Dedifferentiated amniotic fluid mesenchymal stem cell (primary cell): Measurements from ENCODE around the gene LRRC8E.
"Not testable (repeated sequence)": the region's sequence is repeated elsewhere in the genome, so short reads cannot be mapped to it uniquely, and the experiment has no call there.

ENCODE experiments used
- DNase-seq: peaks from one replicate; pipeline ENCODE4 v3.0.0-alpha.2; 2016; ENCODE audit errors: extremely low spot score

The LRRC8E gene

DNA sequence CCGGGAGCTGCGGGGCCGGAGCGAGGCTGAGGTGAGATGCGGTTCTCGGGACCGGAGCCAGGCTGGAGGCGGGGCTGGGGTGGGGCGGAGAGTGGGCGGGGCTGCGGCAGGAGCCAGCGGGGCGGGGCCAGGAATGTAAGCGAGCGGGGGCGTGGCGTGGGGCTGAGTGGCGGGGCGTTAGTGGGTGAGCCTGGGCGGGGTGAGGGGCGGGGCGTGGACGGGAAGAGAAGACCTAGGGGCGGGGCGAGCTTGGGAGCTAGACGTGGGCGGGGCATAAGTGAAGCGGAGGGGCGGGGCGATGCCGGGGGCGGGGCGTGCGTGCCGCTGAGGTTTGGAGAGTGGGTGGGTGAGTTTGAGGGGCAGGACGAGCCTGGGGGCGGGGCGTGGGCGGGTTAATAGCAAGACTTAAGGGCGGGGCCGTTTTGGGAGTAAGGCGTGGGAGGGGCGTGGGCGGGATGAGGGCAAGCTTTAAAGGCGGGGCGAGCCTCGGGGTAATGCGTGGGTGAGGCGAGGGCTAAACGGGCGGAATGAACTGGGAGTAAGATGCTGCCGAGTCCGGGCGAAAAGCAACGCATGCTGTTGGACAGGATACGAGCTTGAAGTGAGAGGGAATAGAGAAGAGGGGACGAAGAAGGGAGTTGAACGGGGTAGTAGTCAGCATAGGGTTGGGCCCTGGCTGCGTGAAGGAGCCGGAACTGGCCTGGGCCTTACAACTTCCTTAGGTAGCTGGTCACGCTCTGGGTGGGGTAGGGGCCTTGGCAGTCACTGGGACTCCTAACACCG lies 32.4 kb downstream of the LRRC8E start:
- DNase-seq = peak; percentile 97

DNA sequence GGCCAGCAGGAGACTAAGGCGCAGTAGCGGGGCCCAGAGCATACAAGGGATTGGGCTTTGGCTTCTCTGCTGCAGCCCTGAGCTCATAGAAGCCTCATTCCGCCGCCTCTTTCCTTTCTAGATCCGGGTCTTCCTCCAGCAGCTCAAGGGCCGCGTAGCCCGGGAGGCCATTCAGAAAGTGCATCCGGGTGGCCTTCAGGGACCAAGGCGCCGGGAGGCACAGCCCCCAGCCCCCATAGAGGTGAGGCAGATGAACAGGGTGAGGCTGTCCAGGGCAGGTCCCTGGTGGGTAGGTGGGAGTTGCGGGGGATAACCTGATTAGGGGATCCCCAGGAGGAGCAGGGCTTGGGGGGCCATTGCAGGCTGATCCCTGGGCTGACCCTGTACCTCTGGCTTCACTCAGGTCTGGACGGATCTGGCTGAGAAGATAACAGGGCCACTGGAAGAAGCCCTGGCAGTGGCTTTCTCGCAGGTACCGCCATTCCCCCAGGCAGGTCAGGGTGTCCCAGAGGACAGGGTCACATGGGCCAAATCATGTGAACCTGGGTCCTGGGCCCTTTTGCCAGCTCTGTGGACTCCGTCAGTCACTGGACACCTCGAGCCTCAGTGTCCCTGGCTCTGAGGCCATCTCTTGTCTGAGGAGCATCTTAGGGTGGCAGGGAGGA lies 33.1 kb downstream of the LRRC8E start:
- no peak for DNase-seq

DNA sequence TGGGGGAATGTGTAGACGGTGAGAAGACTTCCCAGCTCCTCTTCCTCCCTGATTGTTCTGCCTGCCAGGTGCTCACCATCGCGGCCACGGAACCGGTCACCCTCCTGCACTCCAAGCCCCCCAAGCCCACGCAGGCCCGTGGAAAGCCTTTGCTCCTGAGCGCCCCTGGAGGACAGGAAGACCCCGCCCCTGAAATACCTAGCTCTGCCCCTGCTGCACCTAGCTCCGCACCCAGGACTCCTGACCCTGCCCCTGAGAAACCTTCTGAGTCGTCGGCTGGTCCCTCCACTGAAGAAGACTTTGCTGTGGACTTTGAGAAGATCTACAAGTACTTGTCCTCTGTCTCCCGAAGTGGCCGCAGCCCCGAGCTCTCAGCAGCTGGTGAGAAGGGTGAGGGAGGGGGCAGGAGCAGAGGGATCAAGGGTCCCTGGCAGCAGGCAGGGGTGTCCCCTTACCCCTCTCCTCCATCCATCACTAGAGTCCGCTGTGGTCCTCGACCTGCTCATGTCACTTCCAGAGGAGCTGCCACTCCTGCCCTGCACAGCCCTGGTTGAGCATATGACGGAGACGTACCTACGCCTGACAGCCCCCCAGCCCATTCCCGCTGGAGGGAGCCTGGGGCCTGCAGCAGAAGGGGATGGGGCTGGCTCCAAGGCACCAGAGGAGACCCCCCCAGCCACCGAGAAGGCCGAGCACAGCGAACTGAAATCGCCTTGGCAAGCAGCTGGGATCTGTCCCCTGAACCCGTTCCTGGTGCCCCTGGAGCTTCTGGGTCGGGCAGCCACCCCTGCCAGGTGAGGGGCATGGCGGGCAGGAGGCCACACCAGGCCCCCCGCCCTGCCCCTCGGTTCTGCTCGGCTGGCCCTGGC lies 33.9 kb downstream of the LRRC8E start:
- no peak for DNase-seq

DNA sequence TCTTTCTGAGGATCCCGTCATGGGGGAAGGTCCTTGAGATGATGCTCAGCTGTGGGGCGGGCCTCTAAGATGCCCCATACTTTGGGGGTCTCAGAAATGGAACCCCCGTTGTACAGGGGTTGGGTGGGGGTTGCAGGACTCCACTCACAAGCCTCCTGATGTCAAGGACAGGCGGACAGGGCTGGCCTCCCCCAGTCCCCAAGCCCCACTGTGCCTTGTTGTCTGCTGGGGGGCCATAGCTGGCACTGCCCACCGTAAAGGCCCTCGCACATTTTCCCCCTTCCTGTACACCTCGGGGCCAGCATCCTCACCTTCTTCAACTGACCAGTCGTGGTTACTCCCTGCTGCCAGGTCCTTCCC lies 34.5 kb downstream of the LRRC8E start:
- DNase-seq = no peak

DNA sequence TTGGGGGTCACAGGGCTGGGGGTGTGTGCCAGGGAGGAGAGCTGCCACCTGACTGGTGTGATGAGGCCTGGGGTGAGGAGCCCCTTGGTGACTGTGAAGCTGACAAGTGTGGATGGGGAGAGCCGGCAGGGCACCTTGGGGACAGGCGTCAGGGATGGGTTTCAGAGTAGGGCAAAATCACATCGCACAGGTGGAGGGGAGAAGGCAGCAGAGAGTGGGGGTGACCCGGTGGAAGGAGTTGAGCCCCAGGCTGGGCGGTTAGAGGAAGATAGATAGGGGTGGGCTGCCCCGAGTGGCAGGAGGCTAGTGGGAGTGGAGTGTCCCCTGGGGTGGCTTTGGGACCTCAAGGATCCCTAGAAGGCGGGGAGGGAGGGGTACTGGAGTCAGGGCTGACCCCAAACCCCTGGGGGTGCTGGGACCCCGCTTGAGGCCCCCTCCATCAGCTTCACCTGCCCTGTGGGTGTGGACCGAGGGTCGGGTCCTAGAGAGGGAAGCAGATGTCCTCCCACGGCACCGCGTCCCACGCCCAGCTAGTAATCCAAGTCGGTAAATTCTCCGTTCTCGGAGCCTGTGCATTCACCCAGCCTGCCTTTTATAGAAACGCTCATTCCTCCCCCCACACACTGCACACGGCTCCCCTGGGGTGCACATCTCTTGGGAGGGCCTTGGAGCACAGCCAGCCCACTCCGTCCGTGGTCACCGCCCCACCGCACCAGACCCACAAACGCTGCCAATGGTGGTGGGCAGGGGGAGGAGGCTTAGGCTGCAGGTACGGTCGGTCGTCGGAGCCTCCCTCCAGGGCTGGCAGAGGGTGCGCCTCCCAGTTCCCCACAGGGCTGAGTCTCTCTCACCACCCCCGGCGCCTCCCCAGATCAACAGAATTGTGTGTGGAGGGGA lies 35.2 kb downstream of the LRRC8E start:
- no peak for DNase-seq

DNA sequence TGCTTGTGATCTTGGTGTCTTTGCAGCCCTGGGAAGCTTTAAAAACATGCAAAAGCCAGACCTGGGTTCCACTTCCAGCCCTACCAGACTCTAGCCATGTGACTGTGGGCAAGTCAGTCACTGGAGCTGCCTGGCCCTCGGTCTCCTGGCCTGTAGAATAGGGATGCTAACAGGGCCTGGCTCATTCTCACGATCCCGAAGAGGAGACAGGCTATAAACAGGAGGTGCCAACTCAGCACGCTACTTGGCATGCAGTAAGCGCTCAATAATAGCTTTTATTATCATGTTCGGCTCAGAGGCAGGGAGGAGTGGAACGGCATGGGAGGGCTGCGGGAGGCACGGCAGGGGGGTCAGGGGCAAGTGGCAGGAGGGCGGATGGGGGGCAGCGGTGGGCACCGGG lies 35.9 kb downstream of the LRRC8E start:
- DNase-seq = no peak

DNA sequence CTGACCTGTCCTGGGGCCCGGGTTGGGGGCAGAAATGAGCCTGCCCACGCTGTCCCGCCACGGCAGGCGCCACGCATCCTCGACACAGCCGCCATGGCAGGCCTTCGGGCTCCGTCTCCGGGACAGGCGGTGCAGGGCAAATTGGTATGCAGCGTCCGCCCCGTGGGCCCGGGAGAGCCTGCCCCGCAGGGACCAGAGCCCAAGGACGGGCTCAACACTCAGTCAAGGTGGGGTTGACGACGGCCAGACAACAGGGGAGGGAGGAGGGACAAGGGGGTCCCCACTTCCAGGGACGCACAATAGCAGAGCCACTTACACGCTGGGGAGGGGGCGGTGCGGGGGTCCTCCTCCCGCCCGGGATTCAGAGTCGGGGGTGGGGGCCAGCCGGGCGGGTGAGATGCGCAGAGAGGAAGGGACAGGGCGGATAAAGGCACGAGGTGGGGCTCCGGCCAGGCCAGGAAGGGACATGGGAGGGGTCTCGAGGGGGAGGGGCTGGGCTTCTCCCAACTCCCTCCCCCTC lies 36.4 kb downstream of the LRRC8E start:
- DNase-seq = no peak

DNA sequence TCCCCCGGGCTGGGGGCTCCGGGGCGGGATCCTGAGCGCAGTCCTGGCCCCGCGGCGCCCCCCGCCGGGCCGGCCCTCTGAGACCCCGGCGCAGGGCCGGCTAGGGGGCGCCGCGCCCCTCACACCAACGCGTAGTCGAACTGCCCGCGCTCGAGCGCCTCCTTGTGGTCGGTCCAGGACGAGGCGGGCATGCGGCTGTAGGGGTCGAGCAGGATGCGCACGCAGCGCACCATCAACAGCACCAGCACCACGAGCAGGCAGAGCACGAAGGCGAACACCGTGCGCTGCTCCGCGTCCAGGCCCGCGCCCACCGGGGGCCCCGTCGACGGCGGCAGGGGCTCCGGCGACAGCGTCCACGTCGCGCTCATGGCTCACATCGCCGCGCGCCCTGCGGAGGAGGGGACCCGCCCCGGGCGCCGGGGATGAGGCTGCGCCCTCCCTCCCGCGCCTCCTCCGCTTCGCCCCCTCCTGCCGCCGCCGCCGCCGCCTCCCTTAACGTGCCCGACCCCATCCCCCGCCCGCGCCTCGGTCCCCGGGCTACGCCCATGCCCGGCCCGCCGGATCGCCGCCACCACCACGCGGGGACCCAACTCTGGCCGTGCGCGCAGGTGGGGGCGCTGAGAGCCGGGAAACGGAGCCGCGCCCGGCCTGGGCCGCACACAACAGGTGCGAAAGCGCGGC lies 37.0 kb downstream of the LRRC8E start:
- no peak for DNase-seq

DNA sequence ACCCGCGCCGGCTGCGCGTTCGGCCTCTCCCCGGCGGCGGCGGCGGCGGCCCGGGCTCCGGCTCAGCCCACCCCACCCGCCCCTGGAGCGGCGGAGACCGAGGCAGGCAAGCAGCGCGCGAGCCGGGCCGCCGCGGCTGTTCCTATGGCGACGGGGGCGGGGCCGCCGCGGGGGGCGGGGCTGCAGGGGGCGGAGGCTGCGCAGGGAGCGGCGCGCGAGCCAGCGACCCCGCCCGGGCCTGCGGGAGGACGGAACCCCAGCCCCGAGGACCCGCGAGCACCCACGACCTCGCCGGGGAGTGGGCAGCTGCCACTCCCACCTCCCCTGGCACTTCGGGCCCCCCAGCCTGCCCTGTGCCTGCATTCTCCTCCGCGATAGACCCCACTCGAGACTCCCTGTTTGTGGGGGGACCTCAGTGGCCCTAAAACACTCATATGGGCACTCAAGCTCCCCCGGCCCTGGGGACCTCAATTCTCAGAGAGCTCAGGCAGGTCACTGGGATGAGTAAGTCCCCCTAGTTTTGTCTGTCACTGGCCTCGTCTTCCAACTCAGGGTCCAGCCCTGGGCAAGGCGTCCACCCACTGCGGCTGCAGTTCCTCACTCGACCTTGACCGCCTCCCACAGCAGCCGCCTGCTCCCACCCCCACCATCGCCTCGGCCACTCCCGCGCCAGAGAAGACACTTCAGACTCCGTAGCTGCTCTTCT lies 37.9 kb downstream of the LRRC8E start, which contains the start of gene CTXN1:
Gene CTXN1, minus strand, starts transcription at position 115 of the 706 bp plus-strand sequence. CDS start 597 bp downstream, outside the sequence.
- DNase-seq = no peak

DNA sequence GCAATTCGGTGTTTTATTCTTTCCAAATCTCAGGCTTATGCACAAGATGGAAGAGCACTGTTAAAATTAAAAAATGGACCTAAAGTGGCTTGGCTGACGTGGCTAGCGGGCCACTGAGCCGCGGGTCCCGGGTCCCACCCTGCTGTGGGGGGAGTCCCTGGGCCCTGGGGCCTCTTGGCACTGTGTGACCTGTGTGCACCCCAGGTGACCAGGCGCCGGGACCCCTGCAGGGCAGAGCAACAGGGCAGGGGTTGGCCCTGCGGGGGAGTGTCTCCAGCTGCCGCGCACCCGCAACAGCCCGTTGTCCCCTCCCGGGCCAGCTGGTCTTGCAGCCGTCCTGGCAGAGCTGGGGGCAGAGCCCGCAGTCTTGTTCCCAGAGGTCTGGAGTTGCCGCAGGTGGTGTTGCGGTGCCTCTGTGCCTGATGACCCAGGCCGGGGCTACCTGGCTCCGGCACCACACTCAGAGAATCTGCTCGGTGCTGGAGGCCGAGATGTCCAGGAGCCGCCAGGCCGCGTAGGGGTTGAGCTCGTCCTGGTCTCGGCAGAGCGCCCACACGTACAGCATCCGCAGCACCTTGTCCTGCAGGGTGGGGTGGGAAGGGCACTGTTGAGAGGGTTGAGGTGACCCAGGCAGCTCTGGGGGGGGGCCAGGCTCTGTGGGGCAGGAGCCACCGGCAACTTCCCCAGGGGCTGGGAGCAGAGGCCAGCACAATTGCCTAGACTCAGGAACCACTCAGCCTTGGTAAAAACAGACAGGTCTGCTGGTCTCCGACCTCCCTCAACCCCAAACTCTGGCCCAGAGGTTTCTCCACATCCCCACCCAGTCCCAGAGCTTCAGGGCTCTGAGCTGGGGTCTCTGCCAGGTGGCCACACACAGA lies 38.7 kb downstream of the LRRC8E start:
- no peak for DNase-seq

DNA sequence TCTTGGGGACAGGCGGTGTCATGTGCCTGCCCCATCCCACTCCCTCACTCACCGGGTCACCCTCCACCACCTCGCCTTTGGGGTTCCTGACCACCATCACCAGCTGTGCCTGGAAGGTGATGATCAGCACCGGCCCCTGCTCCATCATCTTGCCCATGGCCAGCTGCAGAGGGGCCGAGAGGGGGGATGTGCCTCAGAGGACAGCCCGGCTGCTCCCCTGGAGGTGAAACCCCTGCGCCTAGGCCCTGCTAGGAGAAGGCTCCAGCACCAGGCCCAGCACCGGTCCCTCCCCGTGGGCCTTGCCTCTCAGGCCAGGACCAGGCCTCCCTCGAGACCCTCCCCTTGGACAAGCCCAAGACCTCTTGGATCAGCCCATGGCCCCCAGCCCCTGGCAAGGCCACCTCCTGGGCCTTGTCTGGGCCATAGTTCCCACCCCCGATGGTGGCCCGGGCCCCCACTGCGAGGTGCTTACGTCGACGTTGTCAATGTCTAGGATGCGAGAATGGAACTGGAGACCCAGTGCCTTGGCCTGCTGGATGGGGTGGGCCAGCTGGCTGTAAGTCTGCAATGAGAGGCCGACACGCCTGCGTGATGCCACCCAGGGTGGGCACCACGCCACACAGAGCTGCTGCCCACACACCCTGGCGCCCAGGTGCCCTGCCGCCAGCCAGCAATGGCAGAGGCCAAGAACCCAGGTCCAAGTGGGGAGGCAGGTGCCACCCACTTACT lies 39.5 kb downstream of the LRRC8E start:
- DNase-seq = no peak

DNA sequence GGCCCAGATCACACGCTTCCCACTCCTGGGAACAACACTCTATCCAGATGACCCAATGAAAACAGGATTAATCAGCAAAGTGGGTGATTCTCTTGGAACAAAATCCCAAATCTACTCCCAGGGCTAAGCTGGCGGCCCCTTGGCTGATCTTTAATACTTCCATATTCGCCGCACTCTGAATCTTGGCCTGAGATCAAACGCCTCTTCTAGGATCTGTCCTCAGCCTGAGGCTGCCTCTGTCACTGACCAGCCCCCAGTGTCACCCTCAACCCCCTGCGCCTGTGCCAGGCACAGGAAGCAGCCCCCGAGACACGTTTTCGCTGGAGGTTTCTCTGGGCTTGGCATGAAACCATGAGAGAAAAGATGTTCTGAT lies 40.0 kb downstream of the LRRC8E start:
- no peak for DNase-seq

DNA sequence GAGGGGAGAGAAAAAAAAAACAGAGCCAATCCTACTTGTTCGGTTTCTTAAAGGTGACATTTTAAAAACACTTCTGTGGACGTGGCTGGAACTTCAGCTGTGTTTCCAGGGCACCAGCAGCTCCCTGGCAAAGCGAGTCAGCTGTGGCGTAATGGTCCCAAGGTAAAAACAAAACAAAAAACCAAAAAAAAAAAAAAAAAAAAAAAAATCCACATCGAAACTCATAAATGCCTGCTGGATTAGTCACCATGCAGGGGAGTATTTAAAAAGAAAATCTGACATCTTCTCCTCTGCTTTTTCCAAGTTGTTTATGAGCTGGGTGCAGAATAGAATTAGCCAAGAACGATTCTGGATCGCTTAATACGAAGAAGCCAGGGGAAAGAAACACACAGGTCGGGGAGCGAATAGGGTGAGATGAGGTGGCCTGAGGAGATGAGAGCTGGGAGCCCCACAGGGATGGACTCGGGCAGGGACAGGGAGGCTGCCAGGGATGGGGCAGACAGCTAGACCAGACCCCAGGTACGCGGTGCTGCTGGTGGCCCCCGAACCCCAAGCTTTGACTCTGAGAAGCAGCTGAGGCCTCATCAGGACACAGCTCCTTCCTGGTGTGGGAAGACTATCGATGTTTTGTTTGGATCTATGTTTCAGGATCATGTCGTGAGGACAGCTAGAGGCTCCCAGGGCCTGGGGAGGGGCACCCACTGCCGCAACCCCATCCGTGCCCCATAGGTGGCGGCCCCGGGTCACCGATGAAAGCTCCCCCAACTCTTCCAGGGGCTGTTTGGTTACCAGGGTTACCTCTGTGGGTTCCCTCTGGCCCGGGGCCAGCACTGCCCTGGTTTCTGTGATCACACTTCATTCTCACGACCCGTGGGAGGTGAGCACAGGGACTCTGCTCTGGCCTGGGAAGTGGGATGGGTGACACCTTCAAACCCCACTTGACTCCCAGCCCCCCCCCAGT lies 40.7 kb downstream of the LRRC8E start:
- DNase-seq = peak; percentile 56

DNA sequence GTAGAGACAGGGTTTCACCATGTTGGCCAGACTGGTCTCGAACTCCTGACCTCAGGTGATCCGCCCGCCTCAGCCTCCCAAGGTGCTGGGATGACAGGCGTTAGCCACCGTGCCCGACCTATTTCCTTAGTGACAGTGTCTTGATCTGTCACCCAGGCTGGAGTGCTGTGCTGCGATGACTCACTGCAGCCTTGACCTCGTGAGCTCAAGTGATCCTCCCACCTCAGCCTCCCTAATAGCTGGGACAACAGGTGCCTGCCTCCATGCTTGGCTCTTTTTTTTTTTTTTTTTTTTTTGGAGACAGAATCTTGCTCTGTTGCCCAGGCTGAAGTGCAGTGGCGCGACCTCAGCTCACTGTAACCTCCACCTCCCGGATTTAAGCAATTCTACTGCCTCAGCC lies 41.7 kb downstream of the LRRC8E start:
- DNase-seq = not testable (repeated sequence)

DNA sequence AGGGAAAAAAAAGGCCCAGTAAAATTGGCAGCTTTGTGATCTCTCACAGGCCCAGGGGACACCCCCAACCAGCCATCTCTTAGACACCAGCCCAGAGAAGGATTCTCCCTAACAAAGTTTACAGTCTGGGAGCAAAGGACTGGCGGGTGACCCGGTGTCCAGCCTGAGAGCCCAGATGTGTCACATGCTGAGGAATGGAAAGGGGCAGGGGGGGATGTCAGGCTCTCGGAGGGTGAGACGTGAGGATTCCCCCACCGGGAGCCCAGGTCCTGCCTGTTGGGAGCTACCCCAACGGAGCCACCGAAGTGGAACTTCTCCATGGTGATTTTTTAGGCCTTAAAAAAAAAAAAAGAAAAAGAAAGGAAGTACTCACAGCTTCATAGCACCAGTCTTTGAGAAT lies 42.5 kb downstream of the LRRC8E start:
- no peak for DNase-seq

DNA sequence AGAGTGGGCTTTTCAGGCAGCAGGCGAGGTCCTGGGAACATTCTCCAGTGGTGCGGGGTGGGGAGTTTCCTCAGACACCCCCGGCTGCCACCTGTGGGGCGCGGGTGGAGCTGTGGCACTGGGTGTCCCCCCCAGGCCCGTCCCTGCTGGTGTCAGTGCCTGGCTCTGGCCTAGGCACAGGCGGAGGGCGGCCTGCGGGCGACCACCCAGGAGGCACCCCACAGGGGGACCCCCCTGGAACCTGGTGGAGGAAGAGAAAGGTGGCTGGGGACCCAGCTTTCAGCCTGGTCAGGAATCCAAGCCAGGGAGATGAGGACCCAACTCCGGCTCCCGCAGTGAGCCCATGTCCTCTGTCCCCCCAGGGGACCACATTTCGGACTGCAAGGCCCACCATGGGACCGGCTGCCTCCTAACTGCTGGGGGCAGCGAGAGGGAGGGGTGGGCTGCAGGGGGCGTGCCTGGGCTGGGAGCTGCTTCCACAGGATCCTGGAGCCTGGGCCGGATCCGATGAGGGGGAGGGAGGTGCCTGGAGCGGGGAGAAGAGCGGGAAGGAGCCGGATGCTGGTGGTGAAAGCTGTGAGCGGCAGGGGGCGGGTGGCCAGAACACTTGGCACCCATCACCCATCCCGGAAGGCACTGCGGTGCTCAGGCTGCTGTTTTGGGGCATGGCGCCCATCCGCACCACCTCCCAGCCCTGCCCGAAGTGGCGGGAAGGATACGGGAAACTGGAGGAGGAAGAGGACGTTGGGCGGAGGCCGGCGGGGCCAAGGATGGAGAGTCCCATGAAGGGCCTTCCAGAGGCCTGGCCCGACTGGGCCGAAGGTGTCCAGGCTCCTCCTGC lies 43.1 kb downstream of the LRRC8E start:
- DNase-seq = no peak
